NCI-H1930 (cell line): ENCODE data around the gene THBD.
"Not testable (repeated sequence)": the region's sequence is repeated elsewhere in the genome, so short reads cannot be mapped to it uniquely, and the experiment has no call there.

Experiments
- DNase-seq, 2 experiments: peaks; one replicate each; lab custom pipeline; 2025; lab: John Stamatoyannopoulos, UW

Gene THBD

GRCh38 chr20:23034721-23035671 lies 14.5 kb downstream of the THBD start, which contains the start of gene SSTR4:
Gene SSTR4 (plus strand): TSS chr20:23035312. CDS start chr20:23035484, 172 bp downstream.
- DNase-seq, result no peak

DNA sequence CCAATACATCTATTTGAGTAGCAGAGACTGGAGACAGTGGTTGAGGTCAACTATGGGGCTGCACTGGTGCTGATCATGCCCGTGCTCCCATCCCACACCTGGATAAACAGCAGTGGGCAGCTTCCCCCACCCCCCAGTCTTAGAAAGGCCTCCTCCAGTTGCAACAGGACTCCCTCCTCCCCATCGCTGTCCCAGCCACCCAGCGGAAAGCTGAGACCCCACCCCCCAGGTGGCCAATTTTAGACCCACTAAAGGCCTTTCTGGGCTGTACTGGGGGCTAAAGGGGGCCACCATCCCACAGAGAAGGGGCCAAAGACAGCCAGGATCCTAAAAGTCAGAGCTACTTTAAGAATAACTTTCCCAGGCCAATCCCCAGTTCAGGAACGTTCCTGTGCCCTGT lies 15.6 kb downstream of the THBD start:
- DNase-seq, result no peak

DNA sequence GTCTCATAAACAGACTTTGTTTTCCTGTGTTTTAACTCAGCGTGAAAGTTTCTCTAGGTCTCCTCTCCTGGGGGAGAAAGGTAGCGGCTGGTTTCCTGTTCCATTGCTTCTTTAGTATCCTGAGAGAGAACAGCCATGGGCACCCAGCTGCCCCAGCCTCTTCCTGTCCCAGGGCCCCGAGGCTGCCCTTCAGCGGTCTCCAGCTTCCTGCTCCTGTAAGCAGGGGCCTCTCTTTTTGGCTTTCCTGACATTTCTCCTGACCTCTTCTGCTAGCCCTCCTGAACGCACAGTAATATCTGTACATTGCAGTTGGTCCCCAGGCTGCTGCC lies 16.8 kb downstream of the THBD start:
- DNase-seq, result no peak

- DNase-seq, result no peak
Measured at GRCh38 chr20:23032056-23032749, 17.3 kb downstream of the THBD start.

GRCh38 chr20:23031346-23031745 lies 18.1 kb downstream of the THBD start:
- no peak for DNase-seq

GRCh38 chr20:23029324-23029723 lies 20.1 kb downstream of the THBD start:
- no peak for DNase-seq

GRCh38 chr20:23028392-23028791 lies 21.1 kb downstream of the THBD start:
- DNase-seq, result no peak

DNA sequence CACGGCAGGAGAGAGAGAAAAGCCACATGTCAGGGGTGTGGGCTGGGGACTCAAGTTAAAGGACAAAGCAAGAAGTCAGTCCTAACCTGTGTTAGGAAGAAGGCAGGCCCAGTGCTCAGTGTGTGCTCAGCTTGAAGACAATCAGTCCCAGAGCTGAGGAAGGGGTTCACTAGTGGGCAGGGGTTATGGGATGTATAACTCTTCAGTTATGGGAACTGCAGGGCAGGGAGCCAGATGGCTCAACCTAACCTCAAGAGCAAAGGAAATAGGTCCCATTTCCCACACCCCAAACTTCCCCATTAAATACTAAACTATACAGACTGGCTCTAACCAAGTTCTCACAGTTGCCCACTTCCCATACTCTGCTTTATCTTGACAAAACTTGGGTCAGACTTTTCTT lies 21.8 kb downstream of the THBD start:
- DNase-seq, result no peak

GRCh38 chr20:23025503-23025902 lies 24.0 kb downstream of the THBD start:
- DNase-seq, result not testable (repeated sequence)

- DNase-seq, result no peak
Measured at GRCh38 chr20:23024701-23025100, 24.8 kb downstream of the THBD start.

DNA sequence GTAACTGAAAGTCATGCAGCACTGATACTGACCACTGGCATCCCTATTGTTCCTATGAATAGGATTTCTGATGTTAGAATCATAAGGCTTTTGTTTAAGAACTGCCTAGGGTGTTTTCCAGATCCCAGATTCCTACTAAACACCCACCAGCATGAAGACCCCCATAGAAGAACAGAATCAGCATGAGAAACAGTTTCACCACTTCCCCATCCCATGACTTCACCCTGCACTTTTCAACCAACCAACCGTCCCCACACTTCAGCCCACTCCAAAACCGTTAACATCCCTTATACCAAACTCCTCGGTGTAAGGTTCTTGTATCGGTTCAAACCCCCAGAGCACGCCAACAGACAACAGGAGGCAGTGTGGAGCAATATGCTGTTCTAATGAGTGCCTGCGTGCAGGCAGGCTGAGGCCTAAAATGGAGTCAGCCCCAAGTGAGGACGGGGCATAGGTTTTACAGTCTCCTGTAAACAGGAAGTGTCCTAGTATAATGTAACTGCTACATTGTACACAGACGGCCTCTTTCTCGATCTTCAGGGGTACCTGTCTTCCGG lies 25.8 kb downstream of the THBD start:
- no peak for DNase-seq

- no peak for DNase-seq
Measured at GRCh38 chr20:23022849-23023248, 26.6 kb downstream of the THBD start.

GRCh38 chr20:23021951-23022350 lies 27.5 kb downstream of the THBD start:
- no peak for DNase-seq

- no peak for DNase-seq
Measured at GRCh38 chr20:23021541-23021940, 27.9 kb downstream of the THBD start.

GRCh38 chr20:23020230-23021018 lies 29.0 kb downstream of the THBD start:
- no peak for DNase-seq

- no peak for DNase-seq
Measured at GRCh38 chr20:23019403-23019802, 30.1 kb downstream of the THBD start.

DNA sequence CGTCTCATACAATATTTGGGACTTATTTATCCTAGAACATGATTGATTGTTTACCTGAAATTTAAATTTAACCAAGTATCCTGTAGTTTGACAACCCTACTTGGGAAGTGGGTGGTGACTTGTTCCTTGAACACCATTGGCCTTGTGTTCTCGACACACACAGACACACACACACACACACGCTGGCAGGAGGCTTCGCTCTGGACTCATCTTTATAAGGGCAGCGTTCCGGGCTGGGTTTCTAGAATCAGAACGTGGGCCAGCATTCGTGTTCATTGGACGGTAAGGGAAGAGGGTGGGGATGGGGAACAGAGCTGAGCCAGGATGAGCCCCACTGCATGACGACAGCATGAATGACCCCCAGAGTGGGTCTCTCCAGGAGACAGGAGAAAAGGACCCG lies 30.5 kb downstream of the THBD start:
- DNase-seq, result no peak

DNA sequence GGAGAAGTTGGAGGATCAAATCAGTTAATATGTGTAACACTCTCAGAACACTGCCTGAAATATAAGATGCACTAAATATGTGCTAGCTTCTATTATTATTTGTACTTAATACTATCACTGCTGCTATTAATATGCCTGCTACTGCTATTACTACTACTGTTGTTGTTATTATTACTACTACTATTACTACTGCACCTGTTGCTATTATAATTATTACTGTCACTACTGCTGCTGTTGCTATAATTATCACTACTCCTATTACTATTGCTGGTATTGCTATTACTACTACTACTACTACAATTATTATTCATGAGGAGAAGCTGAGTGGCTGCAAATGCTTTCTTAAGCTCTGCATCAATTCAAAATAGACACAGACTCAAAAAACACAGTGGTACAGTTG lies 31.0 kb downstream of the THBD start:
- no peak for DNase-seq

DNA sequence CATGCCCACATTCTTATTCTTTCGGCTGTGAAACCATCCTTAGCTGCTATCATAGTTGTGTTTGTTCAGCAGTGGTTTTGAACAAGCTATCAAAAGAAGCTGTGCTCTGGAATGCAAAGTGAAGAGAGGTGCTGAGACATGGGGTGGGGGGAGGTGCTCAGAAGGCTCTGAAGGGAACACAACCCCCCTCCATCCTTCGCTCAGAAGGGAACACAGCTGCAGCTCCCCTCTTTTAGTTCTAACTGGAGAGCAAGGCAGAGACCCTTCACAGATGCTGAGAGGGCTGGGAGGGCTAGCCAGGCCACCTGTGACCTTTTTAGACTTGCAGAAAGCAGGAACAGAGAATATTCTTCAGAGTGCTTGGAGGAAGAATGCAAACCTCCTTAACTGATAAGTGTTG lies 32.0 kb downstream of the THBD start:
- no peak for DNase-seq

DNA sequence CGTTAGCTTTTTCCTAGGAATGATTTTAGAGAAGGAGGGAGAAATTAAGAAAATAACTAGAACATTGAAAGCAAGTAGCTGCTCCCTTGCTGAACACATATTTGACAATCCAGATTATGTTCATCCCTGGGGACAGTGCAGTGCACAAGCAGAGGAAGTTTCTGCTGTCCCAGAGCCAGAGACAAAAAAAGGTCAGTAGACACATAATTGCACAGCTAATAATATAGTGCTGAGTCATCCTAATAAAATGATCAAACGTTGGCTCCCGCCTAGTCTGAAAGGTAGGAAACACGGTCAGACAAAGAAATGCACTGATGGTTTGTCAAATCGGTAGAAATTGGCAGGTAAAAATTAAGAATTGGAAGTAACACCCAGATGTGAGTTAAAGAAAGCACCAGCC lies 36.0 kb downstream of the THBD start:
- no peak for DNase-seq

DNA sequence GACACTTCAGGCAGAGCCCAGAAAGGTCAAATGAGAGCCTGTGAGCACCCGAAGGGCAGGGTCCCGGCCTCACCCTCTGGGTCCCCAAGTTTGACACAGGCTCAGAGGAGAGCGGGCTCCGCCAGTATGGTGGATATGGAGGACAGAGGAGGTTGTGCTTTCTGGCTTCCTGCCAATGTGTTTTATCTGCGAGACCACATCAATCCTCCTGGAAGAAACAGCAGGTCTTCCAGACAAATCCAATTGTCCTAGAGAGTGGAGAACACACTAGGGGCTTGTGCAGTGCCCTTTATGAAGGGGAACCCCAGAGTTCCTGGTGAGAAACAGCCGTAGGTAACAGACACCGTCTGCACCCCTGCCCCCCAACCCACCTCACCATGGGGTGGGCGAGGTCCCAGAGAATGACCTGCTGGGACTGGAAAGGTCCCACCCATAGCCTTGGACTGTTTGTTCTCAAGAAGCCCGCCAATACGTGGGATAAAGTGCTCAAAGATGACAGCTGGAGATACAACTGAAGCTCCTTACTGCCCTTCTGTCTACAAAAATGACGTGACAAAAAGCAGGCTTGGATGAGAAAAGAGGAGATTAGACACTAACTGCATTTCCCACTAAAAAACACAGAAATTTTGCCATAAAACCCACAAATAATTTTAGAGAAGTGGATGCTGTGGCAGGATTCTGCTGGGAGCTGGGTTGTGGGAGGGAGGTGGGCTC lies 38.3 kb downstream of the THBD start:
- DNase-seq, result no peak

GRCh38 chr20:23010096-23010495 lies 39.4 kb downstream of the THBD start:
- no peak for DNase-seq
